Kidney capillary endothelial cell (primary cell): ENCODE results near the gene PPP1R12B.
"Not testable (repeated sequence)": the region's sequence is repeated elsewhere in the genome, so short reads cannot be mapped to it uniquely, and the experiment has no call there.

ENCODE experiments used
- DNase-seq: peaks from one replicate; pipeline ENCODE4 v3.0.0-alpha.2; 2018; ENCODE audit warnings: low spot score

PPP1R12B gene

GRCh38 chr1:202398439-202398838 lies 49.9 kb downstream of the PPP1R12B start:
- DNase-seq: not testable (repeated sequence)

DNA sequence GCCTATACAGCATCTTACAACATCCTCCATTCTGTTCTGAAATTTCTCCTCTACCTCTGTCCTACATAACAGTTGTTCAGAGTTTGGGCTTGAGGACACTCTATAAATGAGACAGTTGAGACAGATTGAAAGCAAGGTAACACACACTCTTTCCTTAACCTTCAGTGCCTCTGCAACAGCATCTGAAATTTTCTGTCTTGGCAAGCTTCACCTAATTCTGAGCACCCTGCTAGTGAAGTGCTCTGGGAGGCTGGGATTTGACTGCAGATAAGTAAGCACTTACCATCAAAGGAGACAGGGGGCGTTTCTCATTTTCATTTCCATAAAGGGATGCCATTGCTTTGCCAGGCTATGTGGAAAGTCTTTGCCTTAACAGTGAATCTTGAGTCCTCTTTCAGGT lies 53.3 kb downstream of the PPP1R12B start:
- DNase-seq: not testable (repeated sequence)

GRCh38 chr1:202403381-202403780 lies 54.9 kb downstream of the PPP1R12B start:
- not testable (repeated sequence) for DNase-seq

- DNase-seq: no peak
Measured at GRCh38 chr1:202405928-202406327, 57.4 kb downstream of the PPP1R12B start.

DNA sequence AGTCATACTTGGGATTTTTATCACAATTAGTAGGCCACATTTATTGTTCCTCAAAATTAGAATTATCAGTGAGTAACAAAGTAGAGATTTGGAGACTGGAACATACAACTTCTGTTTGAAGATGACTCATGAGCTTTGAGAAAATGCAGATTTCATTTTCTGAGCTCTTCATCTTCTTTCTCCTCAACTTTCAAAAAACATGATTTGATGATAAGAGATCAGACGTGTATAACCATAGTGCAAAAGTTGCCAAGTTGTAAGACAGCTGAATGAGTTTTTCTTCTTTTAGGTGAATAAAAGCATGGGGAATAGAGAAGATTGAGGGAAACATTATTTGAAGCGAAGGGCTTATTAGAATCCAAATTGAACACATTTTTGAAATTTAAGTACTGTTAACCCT lies 58.4 kb downstream of the PPP1R12B start:
- not testable (repeated sequence) for DNase-seq

DNA sequence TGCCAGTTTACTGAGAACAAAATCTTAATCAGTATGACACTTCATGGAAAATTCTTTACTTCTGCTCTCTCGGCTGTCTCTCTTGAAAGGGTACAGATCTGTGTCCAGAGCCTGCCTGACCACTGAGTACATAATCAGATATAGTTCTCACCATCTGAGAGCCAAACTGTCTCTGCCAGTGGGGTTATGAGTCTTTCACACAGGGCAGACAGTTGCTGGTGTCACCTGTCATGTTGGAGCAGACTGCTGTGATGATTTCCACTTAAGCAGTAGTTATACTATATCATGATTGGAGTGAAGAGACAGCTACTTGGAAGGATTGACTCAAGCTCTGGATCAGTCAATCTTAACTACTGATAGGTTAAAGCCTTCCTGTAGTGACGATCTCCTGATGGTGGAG lies 58.9 kb downstream of the PPP1R12B start:
- not testable (repeated sequence) for DNase-seq

DNA sequence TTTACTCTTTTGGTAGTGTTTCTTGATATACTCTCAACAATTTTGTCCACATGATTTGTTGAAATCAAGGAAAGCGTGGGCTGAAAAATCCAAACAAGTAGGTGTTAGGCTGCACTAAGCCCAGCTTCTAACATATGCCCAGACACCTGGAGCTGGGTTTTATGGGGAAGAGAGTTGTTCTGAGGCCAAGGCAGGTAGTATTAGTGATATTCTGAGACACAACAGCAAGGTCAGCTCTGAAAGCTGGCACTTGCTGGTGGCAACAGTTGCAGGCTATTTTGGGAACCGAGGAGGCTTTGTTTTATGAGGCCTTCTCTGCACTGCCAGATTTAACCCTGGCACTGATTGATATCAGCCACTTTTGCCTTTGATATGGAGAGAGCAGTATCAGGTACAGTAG lies 61.8 kb downstream of the PPP1R12B start:
- not testable (repeated sequence) for DNase-seq

DNA sequence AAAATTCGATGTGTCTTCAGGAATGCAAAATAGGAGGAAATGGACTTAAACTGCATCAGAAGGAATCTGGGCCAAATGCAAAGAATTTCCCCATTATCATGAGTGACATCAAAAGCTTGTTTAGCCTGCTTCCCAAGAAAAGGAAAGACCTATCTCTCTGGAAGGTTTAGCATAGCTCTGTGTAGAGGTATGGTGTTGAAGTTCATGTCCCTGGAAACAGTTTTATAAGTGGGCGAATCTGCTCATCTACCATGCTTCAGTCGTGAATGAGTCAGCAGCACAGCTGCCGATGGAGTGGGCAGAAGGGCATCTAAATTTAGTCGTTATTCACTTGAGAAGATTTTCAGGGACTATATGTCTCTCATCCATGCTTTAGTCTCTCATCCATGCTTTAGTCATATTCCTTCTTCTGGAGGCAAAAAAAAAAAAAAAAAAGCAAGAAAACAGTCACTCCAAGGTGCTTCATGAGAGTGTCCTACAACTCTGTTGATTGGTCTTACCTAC lies 62.4 kb downstream of the PPP1R12B start:
- not testable (repeated sequence) for DNase-seq

GRCh38 chr1:202411422-202411821 lies 62.9 kb downstream of the PPP1R12B start:
- DNase-seq: no peak

GRCh38 chr1:202412421-202412820 lies 63.9 kb downstream of the PPP1R12B start:
- not testable (repeated sequence) for DNase-seq

DNA sequence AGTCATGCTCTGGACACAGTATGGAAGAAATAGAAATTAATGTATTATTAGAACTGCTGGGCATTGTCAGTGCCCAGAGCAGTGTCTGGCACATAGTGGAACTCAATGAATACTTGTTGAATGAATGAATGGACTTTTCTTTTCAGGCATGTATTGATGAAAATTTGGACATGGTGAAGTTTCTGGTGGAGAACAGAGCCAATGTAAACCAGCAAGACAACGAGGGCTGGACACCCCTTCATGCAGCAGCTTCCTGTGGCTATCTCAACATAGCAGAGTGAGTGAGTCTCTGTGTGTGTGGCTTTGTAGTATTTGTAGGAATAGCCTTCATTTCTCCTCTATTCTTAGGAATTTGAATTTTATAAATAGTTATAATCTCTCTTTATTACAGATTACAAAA lies 68.1 kb downstream of the PPP1R12B start:
- no peak for DNase-seq

GRCh38 chr1:202417141-202417540 lies 68.6 kb downstream of the PPP1R12B start:
- not testable (repeated sequence) for DNase-seq

GRCh38 chr1:202417762-202418201 lies 69.3 kb downstream of the PPP1R12B start:
- not testable (repeated sequence) for DNase-seq

GRCh38 chr1:202419731-202420130 lies 71.2 kb downstream of the PPP1R12B start:
- not testable (repeated sequence) for DNase-seq

DNA sequence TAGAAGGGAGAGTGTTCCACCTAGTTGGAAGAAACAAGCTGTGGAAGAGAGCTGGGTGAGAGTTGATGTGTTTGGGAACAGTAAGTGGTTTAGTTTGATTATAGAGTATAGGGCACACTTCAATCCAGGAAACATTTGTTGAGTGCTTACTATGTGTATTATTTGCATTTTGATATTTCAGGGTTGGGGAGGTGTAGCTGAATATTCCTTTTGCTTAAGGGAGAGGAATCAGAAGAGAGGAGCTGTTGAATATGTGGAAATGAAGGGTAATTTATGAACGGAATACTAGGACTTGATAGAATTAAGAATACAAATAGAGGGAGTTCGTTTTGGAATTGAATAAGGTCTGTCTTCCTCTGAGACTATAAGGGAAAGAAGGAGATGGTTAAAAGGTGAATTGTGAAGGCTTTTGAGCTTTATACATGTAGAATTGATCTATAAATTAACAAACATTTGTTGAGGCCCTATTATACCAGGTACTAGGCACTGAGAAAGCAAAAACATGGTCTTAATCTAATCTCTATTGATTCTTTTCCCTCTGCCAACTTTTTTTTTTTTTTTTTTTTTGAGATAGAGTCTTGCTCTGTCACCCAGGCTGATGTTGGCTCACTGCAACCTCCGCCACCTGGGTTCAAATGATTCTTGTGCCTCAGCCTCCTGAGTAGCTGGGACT lies 72.1 kb downstream of the PPP1R12B start:
- DNase-seq: not testable (repeated sequence)

DNA sequence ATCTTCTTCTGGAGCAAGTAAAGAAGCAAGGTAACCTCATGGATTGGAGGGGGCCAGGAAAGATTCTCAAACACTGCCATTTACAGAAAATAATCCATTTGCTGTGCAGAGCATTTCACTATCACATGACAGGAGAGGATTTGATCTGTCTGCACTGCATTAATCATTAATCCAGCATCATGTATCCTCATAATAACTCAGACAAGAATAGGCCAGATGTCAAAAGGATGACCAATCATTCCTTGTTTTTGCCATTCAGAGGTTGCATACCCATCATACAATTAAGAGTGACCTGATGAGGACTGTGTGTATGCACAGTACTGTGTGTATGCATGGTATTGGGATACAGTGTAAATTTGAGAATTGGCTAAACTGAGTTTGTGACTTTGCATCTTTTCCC lies 74.2 kb downstream of the PPP1R12B start:
- not testable (repeated sequence) for DNase-seq

DNA sequence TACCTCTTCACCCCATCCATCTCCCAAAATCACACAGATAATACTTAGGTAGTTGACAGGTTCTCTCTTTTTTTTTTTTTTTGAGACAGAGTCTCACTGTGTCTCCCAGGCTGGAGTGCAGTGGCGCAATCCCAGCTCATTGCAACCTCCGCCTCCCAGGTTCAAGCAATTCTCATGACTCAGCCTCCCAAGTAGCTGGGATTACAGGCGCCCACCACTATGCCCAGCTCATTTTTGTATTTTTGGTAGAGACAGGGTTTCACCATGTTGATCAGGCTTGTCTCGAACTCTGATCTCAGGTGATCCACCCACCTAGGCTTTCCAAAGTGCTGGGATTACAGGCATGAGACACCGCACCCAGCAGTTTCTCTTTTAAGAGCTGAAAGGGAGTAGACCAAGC lies 75.8 kb downstream of the PPP1R12B start:
- DNase-seq: not testable (repeated sequence)

DNA sequence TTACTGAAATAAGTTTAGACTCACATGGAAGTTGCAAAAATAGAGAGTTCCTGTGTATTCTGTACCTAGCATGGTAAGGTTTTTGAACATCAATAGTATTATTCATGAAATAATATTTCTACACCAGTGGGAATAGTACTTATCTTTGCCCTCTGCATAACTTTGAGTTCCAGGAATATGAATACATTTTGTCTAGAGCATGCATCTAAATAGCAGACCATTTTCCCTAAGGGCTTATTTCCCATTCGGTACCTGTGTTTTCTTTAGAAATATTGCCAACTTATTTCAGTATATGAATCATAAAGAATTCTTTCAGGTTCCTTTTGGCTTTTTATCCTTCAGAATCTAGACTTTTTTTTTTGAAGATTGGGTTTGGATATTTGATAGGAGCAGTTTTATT lies 81.6 kb downstream of the PPP1R12B start:
- DNase-seq: not testable (repeated sequence)

GRCh38 chr1:202432338-202432737 lies 83.8 kb downstream of the PPP1R12B start:
- not testable (repeated sequence) for DNase-seq

GRCh38 chr1:202433155-202434043 lies 84.9 kb downstream of the PPP1R12B start:
- no peak for DNase-seq

DNA sequence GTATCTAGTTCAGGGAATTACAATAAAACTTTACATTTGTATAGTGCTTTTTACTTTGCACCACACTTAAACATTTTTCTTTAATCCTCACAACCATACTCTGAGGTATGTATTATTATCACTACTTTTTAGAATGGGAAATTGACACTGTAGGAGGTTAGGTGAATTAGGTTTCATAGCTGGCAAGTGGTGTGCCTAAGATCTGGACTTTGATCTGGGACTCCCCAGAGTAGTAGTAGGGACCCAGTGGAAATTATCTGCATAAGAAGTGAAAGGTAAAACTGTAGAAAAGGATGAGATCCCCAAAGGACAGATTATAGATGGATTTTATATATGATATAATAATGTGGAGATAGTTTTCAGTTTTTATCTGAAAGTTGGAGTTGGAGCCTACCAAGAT lies 85.6 kb downstream of the PPP1R12B start:
- DNase-seq: no peak

- no peak for DNase-seq
Measured at GRCh38 chr1:202438393-202439174, 90.1 kb downstream of the PPP1R12B start.
